Stimulated activated CD8-positive, alpha-beta memory T cell treated with anti-CD3 and anti-CD28 coated beads, Interleukin-7, amount 100 ng/mL, for 1 hour (primary cell): ENCODE results near the gene AJM1.
A peak's percentile ranks its signal among the peaks of the same experiment; 100 is the strongest.
"Not testable (repeated sequence)": the region's sequence is repeated elsewhere in the genome, so short reads cannot be mapped to it uniquely, and the experiment has no call there.

Experiments
- DNase-seq, 2 donors: peaks; one replicate each; pipeline ENCODE4 v3.0.0-alpha.2; 2020; ENCODE audit warnings: low read depth in 2 of 2

Gene AJM1

DNA sequence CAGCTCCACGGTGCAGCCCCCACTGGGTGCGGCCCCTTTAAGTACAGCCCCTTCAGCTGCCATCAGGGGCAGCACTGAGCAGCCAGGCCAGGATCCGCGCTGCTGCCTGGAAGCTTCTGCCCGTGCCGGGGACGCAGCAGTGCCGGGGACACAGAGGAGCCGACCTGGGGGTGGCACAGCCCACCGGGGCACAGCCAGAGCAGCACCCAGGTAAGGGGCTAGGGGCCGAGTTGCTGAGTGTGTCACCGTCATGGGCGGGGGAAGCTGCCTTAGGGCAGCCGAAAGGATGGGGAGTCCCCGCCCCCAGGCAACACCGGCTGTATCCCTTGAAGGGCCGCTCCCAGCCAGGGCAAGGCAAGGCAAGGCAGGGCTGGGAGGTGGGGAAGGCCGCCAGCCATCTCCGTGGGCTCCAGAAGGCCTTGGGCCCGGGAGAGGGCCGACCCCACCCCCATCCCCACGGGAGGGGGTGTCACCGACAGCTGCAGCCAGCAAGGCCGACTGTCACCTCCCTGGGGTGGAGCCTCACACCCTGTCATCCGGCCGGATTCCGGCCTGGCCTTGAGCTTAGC is at the start of gene AJM1:
TSS of gene AJM1 (plus strand) at position 99 of the 569 bp plus-strand sequence. CDS start 1,937 bp downstream, outside the sequence.
- DNase-seq: peak; percentile 43 to 55

DNA sequence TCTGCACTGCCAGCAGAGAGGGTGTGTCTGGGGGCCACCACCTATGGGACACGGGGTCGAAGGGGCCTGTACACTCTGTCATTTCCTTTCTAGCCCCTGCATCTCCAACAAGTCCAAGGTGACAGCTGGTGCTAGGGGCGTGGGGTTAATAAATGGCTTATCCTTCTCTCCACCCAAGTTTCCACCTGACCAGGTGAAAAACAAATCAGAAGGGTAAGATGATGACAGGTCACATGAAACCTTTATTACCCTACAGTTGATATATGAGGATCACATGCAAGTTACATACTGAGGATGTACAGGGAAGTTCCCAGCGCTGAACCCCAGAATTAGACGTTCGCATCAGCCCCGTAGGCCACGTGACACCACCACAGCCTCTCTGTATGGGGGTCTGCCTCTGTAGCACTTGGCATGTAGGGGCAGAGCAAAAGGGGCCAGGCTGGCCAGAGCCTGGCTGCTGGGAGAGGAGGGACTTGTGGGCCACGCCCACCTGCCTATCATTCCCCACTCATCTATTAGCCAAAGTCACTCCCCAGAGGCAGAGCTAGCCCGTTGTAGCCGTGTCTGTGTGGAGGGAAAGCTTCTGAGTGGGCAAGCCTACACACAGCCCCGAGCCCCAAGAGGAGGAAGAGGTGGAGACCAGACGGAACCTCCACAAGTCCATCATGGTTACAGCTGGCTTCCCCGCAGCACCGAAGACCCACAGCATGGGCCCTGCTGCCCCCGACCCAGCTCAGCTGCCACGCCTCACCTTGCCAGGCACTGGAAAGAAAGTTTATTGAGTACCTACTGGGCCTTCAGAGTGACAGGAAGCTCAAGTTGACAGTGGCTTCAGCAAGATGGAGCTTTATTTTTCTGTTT is 49.0 kb upstream of the AJM1 start:
- DNase-seq: no peak

DNA sequence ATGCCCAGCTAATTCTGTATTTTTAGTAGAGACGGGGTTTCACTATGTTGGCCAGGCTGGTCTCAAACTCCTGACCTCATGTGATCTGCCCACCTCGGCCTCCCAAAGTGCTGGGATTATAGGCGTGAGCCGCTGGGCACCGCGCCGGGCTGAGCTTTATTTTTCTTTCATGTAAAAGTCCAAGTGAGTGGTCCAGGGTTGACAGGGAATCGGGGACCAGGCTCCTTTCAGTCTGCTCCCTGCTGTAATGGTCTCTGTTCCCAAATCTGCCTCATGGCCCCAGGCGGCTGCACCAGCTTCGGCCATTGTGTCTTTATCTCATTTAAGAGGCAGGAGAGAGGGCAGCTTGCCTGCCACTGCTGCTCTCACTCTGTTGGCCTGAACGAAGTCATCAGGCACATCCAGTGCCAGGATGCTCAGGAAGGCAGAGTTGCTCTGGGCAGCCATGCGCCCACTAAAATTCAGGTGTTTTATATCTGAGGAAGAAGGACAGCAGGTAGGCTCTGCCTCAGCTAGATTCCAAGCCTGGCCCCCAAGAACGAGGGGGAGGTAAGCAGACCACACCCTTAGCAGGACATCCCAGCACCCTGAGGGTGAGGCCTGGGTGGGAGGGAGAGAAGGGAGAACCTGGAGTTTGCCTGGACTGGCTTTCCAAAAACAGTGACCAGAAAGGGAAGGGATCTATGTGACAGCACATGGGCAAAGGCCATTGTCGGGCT is 47.8 kb upstream of the AJM1 start:
- no peak for DNase-seq

DNA sequence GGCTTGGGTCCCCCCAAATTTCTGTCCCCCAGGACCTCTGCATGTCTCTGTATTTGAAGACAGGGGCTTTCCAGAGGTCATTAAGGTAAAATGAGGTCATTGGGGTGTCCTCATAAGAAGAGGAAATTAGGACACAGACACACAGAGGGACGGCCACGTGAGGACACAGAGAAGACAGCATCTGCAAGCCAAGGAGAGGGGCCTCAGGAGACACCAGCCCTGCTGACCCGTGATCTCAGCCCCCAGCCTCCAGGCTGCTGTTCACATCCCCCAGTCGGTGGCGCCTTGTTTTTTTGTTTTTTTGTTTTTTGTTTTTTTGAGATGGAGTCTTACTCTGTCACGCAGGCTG is 47.3 kb upstream of the AJM1 start:
- DNase-seq: no peak

DNA sequence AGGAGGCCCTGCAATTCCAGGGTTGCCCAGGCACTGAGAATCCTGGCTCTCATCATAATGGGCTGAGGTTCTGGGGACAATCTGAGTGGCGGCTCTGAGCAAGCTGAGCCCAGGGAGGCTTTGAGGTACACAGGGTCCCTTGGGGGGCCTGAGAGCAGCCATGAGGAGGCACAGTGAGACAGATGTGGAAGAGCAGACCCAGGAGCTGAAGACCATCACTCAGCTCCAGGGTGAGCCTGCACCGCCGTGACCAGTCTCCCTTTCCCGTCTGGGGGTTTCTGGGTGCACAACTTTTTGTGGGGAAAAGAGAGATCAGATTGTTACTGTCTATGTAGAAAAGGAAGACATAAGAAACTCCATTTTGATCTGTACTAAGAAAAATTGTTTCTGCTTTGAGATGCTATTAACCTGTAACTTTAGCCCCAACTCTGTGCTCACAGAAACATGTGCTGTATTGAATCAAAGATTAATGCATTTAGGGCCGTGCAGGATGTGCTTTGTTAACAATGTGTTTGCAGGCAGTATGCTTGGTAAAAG is 46.0 kb upstream of the AJM1 start, which contains the start of gene CCDC183:
TSS of gene CCDC183 (plus strand) at position 101 of the 537 bp plus-strand sequence. CDS start at position 161, 60 bp downstream.
- no peak for DNase-seq

DNA sequence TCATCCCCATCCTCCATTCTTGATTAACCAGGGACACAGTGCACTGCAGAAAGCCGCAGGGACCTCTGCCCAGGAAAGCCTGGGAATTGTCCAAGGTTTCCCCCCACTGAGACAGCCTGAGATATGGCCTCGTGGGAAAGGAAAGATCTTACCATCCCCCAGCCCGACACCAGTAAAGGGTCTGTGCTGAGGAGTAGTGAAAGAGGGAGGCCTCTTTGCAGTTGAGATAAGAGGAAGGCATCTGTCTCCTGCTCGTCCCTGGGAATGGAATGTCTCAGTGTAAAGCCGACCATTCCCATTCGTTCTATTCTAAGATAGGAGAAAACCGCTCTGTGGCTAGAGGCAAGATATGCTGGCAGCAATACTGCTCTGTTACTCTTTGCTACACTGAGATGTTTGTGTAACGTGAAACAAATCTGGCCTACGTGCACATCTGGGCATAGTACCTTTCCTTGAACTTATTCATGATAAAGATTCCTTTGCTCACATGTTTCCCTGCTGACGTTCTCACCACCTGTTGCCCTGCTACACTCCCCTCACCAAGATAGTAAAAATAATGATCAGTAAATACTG is 45.4 kb upstream of the AJM1 start:
- DNase-seq: not testable (repeated sequence)

DNA sequence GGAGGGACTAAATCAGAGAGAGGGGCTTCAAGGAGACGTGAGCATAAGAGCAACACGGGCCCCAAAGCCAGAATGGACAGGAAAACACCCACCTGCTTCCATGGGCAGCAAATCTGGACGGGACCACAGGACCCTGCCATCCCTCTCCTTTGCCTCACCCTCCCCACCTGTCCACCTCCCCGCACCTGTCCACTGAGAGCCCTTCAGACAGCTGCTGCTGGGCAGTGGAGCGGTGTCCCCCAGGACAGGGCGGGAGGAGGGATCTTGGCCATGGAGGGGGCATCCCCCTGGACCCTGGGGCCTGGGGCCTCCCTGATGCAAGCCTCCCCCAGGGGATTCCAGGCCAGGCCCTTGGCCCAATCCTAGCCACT is 43.6 kb upstream of the AJM1 start:
- no peak for DNase-seq

DNA sequence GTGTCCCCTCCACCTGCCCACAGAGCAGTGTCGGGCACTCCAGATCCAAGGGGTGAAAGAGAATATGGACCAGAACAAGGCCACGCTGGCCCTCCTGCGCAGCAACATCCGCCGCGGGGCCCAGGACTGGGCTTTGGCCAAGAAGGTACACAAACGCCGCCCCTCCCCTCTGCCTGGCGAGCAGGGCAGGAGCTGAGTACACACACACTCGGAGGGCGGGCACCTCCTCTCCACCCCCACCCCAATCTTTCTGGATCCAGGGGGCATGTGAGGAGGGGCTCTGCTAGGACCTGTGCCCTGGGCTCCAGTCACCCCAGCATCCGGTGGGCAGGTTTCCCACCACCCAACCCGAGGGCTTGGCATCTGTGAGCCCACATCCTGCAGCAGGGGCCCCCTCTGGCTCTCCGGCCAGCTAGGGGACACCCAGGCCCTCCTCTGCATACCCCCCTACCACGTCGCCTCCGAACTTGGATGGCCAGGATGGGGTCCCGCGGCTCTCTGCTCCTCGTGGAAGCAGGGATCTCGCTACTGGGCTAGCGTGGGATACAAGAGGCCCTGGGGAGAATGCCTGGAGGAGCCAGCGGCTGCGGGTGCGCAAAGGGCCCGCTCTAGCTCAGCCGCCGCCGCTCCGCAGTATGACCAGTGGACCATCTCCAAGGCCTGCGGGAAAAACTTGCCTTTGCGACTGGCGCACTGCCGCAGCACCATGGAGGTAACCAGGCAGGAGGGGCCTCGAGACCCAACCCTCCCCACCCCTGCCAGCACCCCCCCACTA is 43.0 kb upstream of the AJM1 start:
- DNase-seq: no peak

DNA sequence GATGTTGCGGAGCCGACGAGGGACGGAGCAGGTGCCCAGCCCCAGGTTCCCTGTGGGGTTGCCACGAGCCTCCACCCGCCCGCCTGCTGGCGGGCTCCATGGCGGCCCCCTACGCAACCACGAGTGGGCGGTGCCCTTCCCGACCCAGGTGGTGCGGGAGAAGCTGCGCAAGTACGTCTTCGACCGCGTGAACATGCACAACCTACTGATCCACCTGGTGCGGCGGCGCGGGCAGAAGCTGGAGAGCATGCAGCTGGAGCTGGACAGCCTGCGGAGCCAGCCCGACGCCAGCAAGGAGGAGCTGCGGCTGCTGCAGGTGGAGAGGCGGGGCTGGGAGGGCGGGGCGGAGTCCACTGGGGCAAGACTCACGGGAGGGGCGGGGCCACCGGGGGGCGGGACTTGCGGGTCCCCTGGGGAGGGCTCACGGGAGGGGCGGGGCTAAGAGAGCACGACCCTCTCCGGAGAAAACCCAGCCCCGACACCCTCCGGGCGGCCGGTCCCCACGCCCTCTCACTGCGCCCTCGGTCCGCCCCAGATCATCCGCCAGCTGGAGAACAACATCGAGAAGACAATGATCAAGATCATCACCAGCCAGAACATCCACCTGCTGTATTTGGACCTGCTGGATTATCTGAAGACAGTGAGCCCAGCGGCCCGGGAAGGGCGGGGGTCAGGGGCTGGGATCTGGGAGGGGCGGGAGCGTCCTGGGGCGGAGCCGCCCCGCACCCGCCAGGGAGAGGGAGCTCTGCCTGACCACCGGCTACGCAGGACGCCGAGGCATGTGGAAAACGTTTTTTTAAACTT is 42.2 kb upstream of the AJM1 start:
- peak; percentile 79 to 83 for DNase-seq

DNA sequence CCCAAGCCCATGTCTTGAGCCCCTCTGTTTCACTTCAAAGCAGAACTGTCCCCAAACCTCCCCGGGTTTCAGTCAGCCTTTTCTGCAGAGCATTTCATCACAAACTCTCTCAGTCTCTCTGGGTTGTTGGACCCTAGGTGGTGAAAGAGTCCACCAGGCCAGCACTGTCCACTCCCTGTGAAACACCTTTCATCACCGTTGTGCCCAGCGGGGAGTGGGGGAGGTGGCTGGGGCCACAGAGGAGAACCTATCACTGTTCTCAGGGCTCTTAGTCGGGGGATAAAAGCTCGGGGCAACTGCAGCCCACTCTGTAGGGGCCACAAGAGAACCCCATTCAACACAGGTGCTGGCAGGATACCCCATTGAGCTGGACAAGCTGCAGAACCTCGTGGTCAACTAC is 40.0 kb upstream of the AJM1 start:
- no peak for DNase-seq

DNA sequence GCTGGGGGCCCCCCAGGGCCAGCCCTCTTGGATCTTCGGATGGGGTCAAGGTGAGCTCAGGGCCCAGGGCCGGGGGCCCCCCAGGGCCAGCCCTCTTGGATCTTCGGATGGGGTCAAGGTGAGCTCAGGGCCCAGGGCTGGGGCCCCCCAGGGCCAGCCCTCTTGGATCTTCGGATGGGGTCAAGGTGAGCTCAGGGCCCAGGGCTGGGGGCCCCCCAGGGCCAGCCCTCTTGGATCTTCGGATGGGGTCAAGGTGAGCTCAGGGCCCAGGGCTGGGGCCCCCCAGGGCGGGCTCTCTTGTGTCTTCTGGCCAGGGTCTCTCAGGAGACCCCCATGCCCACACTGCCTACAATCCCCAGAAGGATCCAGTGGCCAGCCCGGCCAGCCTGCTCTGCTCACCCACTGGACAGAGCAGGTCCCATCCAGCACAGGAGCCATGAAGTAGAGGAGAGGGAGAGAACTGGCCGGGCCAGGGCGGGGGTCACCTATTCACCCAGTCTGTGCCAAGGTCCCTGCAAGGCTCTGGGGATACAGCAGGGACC is 39.2 kb upstream of the AJM1 start:
- DNase-seq: not testable (repeated sequence)

DNA sequence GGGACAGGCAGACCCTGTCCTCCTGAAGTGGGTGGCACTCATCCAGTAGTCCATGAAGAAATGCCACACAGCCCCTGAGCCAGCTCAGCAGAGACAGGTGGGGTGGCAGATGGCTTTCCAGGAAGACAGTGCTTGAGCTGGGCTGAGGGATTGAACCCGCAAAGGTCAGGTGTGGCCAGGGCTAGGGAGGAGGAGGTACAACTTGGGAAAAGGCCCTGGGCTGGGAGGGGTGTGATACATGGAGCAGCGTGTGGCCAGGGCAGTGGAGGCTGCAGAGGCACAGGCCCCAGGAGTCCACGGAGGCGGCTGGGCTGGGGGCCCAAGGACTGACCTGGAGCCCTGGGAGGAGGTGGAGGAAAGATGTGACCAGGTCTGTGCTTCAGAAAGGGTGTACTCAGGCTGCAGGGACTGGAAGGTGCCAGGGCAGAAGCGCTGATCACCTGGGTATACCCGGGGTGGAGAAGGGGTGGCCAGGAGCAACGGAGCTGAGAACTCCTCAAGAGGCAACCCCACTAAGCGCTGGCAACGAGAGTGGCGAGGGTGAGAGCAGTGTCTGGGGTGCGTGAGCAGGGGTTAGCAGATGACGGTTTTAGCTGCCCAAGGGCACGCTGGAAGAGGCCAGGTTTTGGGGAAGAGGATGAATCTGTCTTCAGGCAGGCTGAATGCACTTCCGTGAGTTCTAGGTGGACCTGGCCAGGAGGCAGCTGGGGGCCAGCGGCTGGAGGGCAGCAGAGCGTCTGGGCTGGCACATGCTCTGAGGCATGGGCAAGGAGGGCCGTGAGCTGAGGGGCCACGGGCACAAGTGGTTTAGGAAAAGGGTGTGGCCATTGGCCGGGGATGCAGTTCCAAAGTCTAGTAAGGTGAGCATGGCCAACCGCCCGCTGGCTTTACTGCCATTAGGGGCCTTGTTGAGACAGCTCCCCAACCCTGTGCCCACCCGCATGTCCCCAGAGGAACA is 38.4 kb upstream of the AJM1 start:
- no peak for DNase-seq

DNA sequence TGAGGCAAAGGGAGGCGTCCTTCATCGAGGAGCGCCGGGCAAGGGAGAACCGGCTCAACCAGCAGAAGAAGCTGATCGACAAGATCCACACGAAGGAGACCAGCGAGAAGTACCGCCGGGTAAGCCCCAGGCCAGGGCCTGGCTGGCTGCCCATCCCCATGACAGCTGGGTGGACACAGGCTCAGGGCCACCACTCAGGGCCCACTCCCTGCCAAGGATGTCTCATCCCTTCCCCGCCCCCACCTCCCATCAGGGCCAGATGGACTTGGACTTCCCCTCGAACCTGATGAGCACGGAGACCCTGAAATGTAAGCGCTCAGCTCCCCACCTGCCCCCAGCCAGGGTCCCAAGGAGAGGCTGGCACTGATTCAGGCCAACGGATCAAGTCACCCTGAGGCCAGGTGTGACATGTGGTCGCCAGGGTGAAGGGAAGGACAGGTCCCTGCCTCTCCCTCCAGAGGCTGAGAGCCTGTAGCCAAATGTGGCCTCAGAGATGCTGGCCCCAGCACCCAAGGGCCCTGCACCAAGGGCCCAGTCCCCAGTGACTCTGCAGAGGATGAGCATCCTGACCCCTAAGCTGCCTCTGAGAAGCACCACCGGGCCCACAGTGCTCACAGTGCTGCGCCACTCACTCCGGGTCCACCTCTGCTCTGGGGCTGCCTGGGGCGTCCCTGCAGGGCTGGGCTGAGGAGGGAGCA is 37.6 kb upstream of the AJM1 start:
- no peak for DNase-seq

DNA sequence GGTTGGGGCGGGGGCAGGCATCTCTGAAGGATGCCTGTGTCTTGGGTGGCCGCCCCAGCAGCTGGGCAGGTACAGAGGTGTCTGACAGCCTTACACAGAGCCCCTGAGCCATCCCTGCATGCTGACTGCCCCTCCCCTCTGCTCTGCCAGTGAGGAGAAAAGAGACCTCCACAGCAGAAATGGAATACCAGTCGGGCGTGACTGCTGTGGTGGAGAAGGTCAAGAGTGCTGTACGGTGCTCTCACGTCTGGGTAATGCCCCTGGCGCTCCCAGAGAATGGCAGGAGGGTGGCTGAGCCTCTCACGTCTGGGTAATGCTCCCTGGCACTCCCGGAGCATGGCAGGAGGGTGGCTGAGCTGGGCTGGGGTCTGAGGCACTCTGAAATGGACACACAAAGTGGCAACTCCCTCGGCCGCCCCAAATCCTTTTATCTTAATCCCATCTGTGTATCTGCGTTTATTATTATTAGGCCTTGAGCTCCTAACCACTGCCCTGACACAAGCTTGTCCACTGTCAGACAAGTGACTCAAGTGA is 37.0 kb upstream of the AJM1 start:
- no peak for DNase-seq

DNA sequence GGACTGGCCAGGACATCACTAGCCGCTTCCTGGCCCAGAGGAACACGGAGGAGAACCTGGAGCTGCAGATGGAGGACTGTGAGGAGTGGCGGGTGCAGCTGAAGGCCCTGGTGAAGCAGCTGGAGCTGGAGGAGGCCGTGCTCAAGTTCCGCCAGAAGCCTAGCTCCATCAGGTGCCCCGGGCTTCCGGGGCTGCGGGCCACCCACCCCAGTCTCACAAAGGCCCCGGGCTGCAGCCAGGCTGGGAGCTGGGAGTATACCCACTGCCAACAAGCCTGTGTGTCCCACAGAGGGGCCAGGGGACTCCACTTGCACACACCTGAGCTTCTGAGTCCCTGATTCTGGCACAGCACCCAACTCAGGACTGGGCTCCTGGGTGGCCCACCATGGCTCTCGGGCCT is 36.2 kb upstream of the AJM1 start:
- no peak for DNase-seq

DNA sequence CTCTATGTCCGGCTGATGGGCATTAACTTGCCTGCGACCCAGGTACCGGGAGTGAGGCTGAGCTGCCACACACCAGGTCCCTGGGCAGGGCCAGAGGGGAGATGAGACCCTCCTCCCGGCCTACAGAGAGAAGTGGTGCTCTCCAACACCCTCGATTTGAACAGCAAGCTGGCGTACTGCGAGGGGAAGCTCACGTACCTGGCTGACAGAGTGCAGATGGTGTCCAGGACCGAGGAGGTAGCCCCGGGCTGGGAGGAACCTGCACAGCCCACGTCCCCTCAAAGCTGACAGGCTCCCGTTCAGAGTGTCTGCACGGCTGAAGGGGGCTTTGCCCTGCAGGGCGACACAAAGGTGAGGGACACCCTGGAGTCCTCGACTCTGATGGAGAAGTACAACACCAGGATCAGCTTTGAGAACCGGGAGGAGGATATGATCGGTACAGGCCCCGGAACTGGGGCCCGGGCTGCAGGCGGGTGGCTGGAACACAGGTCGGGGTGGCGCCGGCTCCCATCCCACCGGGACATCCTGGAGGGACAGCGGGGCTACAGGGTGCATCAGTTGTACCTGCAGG is 35.6 kb upstream of the AJM1 start:
- DNase-seq: no peak

DNA sequence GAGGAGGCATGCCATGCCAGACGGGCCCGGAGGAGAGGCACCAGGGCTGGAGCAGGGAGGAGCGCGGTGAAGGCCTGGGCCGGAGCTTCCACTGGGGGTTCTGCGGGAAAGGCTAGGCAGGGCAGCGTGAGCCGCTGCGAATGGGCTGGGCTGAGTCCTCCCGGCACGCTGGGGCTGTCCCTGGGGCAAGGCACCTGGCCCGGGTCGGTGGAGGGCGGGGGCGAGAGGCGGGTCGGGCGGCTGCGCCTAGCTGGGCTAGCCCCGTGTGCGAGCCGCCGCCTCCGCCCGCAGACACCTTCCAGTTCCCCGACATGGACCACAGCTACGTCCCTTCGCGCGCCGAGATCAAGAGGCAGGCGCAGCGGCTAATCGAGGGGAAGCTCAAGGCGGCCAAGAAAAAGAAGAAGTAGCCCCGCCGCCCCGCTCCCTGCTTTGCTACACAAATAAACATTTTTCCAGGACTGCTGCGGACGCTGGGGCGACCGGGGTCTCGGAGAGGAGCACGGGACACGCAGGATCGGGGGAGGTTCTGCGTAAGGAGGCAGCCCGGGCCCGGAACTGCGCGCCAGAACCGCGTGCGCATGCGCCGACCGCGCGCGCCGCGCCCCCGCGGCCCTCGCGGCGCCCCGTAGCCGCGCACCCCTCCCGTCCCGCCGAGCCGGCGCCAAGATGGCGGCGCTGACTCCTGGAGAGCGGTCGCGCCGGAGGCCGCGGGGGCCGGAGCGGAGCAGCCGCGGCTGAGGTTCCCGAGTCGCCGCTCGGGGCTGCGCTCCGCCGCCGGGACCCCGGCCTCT is 34.8 kb upstream of the AJM1 start, which contains the start of gene RABL6:
TSS of gene RABL6 (plus strand) at position 668 of the 794 bp plus-strand sequence. CDS start 249 bp downstream, outside the sequence.
- DNase-seq: peak; percentile 64 to 68
